ENCODE results near the gene SORBS1. TPM values are rescaled to one million over a fixed set of nuclear protein-coding genes. Genes with fewer than 3 reads are reported as not detected.
A peak's percentile ranks its signal among the peaks of the same experiment; 100 is the strongest.

The SORBS1 gene
- total RNA-seq, 4 donors from 2014 or later, result 35.1 to 53.1 (median 43.3) TPM

DNA sequence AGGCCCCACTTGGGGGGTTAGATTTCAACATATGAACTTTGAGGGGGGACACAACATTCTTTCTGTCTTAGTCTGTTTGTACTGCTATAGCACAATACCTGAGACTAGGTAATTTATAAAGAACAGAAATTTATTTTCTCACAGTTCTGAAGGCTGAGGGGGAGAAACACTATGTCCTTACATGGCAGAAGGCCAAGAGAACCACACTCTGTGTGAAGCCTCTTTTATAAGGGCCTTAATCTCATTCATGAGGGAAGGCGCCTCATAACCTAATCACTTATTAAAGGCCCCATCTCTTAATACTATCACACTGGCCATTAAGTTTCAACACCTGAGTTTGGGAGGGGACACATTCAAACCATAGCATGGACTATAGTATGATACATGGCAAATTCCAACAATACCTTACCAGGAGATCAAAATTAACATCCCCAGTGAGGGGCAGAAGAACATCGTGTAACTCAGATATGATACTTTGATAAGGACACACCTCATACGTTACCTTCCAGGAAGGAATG, 261.1 kb downstream of the SORBS1 start:
- no peak for DNase-seq (ENCODE audit: low spot score in 2 of 2)
- WGBS, 2 donors, result 66 to 71% methylated on average over 3 of the region's 3 CpGs
- intact Hi-C loops (cut with DNase I; ENCODE audit: low total_unique reads), result no loop called here
- no peak overlapping the region for H3K4me3 ChIP-seq (ENCODE audit: low read depth, poor library complexity, severe bottlenecking)
- TF ChIP-seq, protein P1, sequence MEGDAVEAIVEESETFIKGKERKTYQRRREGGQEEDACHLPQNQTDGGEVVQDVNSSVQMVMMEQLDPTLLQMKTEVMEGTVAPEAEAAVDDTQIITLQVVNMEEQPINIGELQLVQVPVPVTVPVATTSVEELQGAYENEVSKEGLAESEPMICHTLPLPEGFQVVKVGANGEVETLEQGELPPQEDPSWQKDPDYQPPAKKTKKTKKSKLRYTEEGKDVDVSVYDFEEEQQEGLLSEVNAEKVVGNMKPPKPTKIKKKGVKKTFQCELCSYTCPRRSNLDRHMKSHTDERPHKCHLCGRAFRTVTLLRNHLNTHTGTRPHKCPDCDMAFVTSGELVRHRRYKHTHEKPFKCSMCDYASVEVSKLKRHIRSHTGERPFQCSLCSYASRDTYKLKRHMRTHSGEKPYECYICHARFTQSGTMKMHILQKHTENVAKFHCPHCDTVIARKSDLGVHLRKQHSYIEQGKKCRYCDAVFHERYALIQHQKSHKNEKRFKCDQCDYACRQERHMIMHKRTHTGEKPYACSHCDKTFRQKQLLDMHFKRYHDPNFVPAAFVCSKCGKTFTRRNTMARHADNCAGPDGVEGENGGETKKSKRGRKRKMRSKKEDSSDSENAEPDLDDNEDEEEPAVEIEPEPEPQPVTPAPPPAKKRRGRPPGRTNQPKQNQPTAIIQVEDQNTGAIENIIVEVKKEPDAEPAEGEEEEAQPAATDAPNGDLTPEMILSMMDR (IDR thresholded peaks at IDR 0.05), result no peak
- no peak for TF ChIP-seq POLR2A (IDR thresholded peaks at IDR 0.05)

DNA sequence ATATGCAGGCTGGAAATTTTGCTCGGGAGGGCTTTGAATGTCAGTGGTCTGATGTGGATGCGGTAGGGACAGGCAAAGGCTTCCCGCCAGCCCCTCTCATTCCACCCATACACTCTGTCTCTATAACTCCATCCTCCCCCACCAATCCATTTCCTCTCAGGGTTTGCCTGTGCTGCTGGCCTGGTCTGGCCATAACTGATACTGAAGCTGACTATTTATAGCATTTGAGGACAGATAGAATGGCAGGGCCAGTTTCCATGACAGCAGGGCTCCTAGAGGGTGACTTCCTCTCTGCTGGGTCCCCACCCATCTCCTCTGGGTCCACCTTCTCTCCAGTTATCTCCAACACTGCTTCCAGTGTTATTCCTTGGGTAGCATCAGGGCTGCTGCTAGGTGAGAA, 263.8 kb downstream of the SORBS1 start:
- intact Hi-C loops (cut with DNase I; ENCODE audit: low total_unique reads), result no loop called here
- DNase-seq (ENCODE audit: low spot score in 2 of 2), result no peak
- H3K4me3 ChIP-seq (ENCODE audit: low read depth, poor library complexity, severe bottlenecking), result no peak overlapping the region
- WGBS, 2 donors, result 88 to 92% methylated on average over 3 of the region's 3 CpGs
- no peak for TF ChIP-seq POLR2A (IDR thresholded peaks at IDR 0.05)
- TF ChIP-seq, protein P1 (IDR thresholded peaks at IDR 0.05), result no peak

DNA sequence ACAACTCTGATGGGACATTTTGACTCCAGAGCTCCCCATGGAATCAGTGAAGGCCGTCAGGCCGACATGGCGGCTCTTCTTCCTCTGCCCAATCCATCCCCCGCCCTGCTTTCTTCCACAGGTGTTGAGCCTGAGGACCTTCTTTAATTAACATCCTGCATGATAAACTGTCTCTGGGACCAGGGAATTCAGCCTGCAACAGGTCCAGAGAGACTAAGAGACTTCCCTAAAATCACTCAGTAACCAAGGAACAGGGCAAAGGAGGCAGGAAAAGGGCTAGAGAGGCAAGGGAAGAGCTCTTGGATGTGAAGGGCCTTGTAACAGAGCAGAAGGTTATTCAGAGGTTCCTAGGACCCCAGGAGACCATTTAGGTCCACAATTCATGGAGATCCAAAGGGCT, 264.4 kb downstream of the SORBS1 start:
- H3K4me3 ChIP-seq (ENCODE audit: low read depth, poor library complexity, severe bottlenecking), result no peak overlapping the region
- intact Hi-C loops (cut with DNase I; ENCODE audit: low total_unique reads), result no loop called here
- no peak for TF ChIP-seq POLR2A (IDR thresholded peaks at IDR 0.05)
- TF ChIP-seq, protein P1 (IDR thresholded peaks at IDR 0.05), result no peak
- no peak for DNase-seq (ENCODE audit: low spot score in 2 of 2)
- 94 to 96% methylated on average over 4 of the region's 4 CpGs for WGBS, 2 donors

DNA sequence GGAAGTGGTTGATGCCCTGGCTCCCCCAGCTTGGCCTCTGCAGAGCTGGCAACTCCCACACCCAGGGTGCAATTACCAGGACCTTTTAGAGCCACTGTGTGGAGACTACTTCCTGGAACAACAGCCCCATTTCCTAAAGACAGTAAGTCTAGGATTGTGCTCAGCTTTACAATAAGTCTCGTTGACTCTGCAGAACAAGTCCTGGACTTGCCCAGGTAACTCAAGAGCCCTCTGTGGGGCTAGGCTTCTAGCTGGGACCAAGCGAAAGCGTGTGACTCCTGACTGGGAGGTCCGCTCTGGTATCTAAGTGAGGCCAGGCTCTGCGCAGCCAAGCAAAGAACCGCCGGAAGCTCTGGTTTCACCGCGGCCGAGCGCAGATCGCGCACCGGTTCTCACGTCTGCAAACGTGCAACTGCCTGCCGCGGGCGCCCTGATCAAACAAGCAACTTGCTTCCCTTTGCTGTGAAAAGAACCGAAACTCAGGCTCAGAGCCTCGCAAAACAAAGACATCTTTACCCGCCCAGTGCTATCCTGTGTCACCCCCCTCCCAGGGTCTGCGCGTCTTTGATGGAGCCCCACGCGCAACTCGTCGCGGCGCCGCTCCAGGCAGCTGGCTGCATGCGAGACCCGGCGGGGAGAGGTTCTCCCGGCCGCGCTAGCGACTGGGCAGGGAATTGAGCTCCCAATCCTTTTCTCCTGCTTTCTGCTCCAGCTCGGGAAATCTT, 266.0 kb downstream of the SORBS1 start:
- 4 to 8% methylated on average over 20 to 36 of the region's 39 CpGs for WGBS, 2 donors
- H3K4me3 ChIP-seq (ENCODE audit: low read depth, poor library complexity, severe bottlenecking), result no peak overlapping the region
- intact Hi-C loops (cut with DNase I; ENCODE audit: low total_unique reads), result no loop called here
- DNase-seq (ENCODE audit: low spot score in 2 of 2), result peak; percentile 30 to 92
- TF ChIP-seq, protein P1 (IDR thresholded peaks at IDR 0.05), result no peak
- TF ChIP-seq POLR2A (IDR thresholded peaks at IDR 0.05), result no peak

DNA sequence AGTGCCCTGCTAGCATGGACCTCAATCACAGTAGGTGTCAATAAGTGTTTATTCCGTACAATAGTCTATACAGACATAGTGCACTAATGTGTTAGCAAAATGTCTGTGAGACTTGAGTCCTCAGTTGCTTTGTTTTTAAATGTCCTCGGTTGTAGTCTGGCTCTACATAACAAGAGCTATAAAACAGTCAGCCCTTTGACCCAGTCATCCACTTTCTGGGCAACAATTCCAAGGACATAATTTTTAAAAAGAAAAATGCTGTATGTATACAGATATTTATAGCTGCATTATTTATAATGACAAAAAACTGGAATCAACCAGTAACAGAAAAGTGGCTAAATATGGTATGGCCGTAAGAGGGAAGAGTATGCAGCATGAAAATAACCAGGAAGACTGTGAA, 267.5 kb downstream of the SORBS1 start:
- intact Hi-C loops (cut with DNase I; ENCODE audit: low total_unique reads), result no loop called here
- TF ChIP-seq, protein P1 (IDR thresholded peaks at IDR 0.05), result no peak
- TF ChIP-seq POLR2A (IDR thresholded peaks at IDR 0.05), result no peak
- no peak overlapping the region for H3K4me3 ChIP-seq (ENCODE audit: low read depth, poor library complexity, severe bottlenecking)
- WGBS, 2 donors, result 84 to 91% methylated on average over 3 of the region's 3 CpGs
- DNase-seq (ENCODE audit: low spot score in 2 of 2), result no peak
